Measurements from ENCODE around the gene GPR12.

Gene GPR12

GRCh38 chr13:26756961-26757360 is 3.6 kb downstream of the GPR12 start:
- no peak for DNase-seq
- peaks cover 11% of the 10 kb centered on the region for H3K9me3 Mint-ChIP-seq
- H3K4me1 Mint-ChIP-seq = peaks cover 8% of the 10 kb centered on the region
- H3K4me3 Mint-ChIP-seq = no peak overlapping the region
- peaks cover 78% of the 10 kb centered on the region for H3K27me3 Mint-ChIP-seq (ENCODE audit: low read depth, poor library complexity)
- TF ChIP-seq CTCF (IDR thresholded peaks at IDR 0.05) = no peak
- H3K36me3 Mint-ChIP-seq (ENCODE audit: low read depth) = no peaks in the 10 kb centered on the region
- H3K27ac Mint-ChIP-seq = no peak overlapping the region

- TF ChIP-seq CTCF (IDR thresholded peaks at IDR 0.05) = no peak
- H3K4me3 Mint-ChIP-seq = no peak overlapping the region
- peaks cover 59% of the 10 kb centered on the region for H3K27me3 Mint-ChIP-seq (ENCODE audit: low read depth, poor library complexity)
- DNase-seq = no peak
- no peak overlapping the region for H3K27ac Mint-ChIP-seq
- H3K9me3 Mint-ChIP-seq = no peaks in the 10 kb centered on the region
- no peaks in the 10 kb centered on the region for H3K4me1 Mint-ChIP-seq
- H3K36me3 Mint-ChIP-seq (ENCODE audit: low read depth) = no peaks in the 10 kb centered on the region
These were observed 7.9 kb downstream of the GPR12 start for GRCh38 chr13:26752671-26753070.

GRCh38 chr13:26749905-26750304 is 10.7 kb downstream of the GPR12 start:
- Mint-ChIP-seq H3K27ac (no peak overlapping the region), H3K9me3 (no peaks in the 10 kb centered on the region), H3K27me3 (ENCODE audit: low read depth, poor library complexity) (peaks cover 50% of the 10 kb centered on the region), H3K4me3 (no peak overlapping the region), H3K4me1 (no peaks in the 10 kb centered on the region), H3K36me3 (ENCODE audit: low read depth) (no peaks in the 10 kb centered on the region)
- no peak for TF ChIP-seq CTCF (IDR thresholded peaks at IDR 0.05)
- DNase-seq = no peak

- no peaks in the 10 kb centered on the region for H3K9me3 Mint-ChIP-seq
- no peaks in the 10 kb centered on the region for H3K4me1 Mint-ChIP-seq
- no peak overlapping the region for H3K4me3 Mint-ChIP-seq
- no peak for DNase-seq
- peaks cover 56% of the 10 kb centered on the region for H3K27me3 Mint-ChIP-seq (ENCODE audit: low read depth, poor library complexity)
- no peak for TF ChIP-seq CTCF (IDR thresholded peaks at IDR 0.05)
- H3K27ac Mint-ChIP-seq = no peak overlapping the region
- no peaks in the 10 kb centered on the region for H3K36me3 Mint-ChIP-seq (ENCODE audit: low read depth)
These were observed 11.3 kb downstream of the GPR12 start for GRCh38 chr13:26749285-26749684.

DNA sequence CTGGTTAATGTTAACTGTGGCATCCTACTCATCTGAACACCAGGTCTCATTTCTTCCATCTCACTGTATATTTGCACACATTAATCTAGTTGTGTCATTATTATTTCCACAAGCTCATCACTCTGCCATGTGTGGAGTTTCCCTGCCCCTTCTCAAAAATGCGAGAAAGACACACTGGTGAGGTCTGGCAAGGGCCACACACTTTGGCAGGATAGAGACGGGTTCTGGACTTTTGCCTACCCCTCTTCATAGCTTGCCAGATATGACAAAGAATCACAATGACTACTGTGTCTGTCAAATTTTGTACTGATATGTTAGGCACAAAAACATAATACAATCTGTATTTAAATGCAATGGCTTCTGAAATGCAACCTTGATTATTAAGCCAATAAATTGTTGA is 12.9 kb downstream of the GPR12 start:
- no peaks in the 10 kb centered on the region for H3K36me3 Mint-ChIP-seq (ENCODE audit: low read depth)
- H3K27ac Mint-ChIP-seq = no peak overlapping the region
- H3K4me1 Mint-ChIP-seq = no peaks in the 10 kb centered on the region
- no peak for DNase-seq
- H3K27me3 Mint-ChIP-seq (ENCODE audit: low read depth, poor library complexity) = peaks cover 67% of the 10 kb centered on the region
- H3K9me3 Mint-ChIP-seq = no peaks in the 10 kb centered on the region
- H3K4me3 Mint-ChIP-seq = no peak overlapping the region
- no peak for TF ChIP-seq CTCF (IDR thresholded peaks at IDR 0.05)

GRCh38 chr13:26743971-26744370 is 16.6 kb downstream of the GPR12 start:
- no peaks in the 10 kb centered on the region for H3K4me1 Mint-ChIP-seq
- peaks cover 62% of the 10 kb centered on the region for H3K27me3 Mint-ChIP-seq (ENCODE audit: low read depth, poor library complexity)
- H3K27ac Mint-ChIP-seq = no peak overlapping the region
- H3K4me3 Mint-ChIP-seq = no peak overlapping the region
- DNase-seq = no peak
- H3K9me3 Mint-ChIP-seq = peaks cover 21% of the 10 kb centered on the region
- TF ChIP-seq CTCF (IDR thresholded peaks at IDR 0.05) = no peak
- H3K36me3 Mint-ChIP-seq (ENCODE audit: low read depth) = no peaks in the 10 kb centered on the region

All from nephron progenitor cell (in vitro differentiated cells).